Right forelimb (tissue), 1 donor: ENCODE data around the gene PRRX2.
A peak's percentile ranks its signal among the peaks of the same experiment; 100 is the strongest.
"Not testable (repeated sequence)": the region's sequence is repeated elsewhere in the genome, so short reads cannot be mapped to it uniquely, and the experiment has no call there.

Source experiments
- DNase-seq: peaks from one replicate; pipeline ENCODE4 v3.0.0-alpha.2; 2018

The PRRX2 gene

DNA sequence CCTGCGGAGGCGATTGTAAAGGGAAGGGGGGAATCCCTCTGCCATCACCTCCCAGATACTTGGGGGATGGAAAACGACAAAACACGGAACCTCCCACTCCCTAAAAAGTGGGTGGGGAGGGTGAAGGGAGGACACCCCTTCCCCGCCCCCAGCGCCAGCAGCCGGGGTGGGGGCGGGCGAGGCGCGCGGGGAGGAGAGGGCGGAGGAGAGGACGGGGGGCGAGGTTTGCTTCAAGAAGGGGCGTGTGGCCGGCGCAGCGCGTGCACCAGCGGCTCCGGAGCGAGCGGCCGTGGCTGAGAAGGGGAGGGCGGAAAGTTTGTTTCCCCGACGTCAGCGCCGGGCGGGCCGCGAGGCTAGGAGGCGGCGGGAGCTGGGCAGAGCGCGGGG is at the start of gene PRRX2:
Gene PRRX2, plus strand, starts transcription at position 259 of the 387 bp plus-strand sequence. CDS start 221 bp downstream, outside the sequence.
- DNase-seq: peak; percentile 84

DNA sequence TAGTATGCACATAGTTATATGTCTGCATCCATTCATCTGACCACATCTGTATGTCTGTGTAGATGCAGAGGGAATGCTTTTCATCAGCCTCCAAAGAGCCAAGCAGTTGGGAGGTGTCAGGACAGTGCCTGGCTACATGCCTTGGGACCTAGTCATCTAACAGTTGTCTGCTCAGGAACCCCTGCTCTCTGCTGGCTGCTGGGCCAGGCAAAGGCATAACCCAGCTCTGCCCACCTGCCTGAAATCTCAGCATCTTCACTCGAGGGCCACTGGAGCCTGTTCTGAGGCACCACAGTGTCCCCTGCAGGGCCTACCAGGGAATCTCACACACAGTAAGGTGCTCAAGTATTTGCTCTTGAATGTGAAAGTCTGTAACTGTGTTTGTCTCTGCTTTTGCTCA is 48.3 kb upstream of the PRRX2 start:
- DNase-seq: no peak

DNA sequence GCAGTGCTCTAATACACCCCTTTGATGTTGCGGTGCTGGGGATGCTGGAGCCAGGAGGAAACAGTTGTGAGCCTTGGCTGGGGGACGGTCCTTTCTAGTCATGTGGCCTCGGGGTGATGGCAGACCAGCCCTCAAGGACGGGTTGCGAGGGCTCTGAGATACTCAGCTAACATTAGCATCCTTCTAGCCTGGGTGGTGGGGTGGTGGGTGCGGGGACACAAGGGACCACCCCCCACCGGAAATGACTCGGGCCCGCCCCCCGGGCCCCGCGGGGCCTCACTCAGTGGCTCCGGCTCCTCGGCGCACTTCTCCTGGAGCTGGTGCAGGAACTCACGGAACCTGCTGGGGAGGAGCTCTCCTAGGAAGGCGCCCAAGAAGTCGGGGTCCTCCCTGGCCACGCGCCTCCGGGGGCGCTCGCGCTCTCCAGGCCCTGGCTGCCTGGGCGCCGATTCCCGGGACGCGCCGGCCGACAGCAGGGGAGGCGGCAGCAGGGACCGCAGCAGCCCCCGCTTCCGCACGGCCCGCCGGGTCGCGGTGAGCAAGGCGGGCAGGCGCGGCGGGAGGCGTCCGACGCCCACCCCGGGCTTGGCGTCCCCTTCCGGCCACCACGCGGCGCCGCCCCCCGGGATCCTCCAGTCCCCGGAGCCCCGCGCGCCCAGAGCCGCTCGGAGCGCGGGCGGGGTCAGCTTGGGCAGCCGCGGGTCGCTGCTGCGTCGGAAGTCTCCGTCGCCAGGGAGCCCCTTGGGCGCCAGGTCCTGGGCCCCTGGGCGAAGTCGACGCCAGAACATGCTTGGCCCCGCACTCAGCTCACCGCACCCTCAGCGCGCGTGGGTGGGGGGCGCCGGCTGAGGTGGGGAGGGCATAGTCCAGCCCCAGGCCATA is 45.4 kb upstream of the PRRX2 start:
- peak; percentile 52 for DNase-seq

DNA sequence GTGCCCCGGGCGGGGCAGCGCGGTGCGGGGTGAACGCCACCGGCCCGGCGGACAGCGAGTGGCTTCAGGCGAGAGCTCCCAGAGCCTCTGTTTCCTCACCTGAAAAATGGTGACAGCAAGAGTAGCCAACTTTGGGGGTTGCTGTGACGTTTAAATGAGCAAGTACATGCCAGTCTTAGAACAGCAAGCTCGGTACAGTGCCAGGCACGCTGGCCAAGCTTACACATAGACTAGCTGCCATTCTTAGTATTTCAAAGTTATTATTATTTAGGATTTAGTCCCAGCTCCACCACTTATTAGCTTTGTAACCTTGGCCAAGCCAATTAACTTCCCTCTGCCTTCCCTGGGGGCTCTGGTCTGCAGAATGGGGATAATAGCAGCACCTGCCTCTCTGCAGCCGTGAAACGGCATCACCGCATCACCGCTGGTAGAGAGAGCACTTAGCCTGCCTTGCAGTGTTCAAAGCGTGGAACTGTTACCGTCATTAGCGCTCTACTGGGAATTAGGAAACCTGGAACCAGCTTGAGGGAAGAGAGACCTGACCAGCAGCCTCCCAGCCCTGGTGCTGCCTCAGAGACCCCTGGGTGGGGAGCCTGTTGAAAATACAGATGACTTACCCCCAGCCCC is 44.7 kb upstream of the PRRX2 start, which contains the start of gene C9orf50:
Gene C9orf50, minus strand, starts transcription at position 433 of the 627 bp plus-strand sequence. CDS start 527 bp downstream, outside the sequence.
- DNase-seq: no peak

DNA sequence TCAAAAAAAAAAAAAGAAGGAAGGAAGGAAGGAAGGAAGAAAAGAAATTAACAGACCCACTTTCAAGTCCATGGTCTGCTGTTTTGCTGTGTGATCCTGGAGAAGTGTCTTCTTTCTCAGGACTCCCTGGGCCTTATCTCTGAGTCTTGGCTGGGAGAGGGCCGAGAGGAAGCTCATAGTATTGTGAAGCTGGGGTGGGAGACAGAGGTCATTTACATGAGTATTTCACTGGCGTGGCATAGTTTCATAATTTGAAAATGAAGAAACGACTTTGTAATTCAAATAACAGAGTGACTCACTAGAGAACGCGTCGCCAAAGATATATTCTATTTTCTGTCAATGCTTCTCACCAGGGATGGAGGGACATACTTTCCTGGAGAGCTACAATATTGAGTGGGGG is 42.1 kb upstream of the PRRX2 start:
- DNase-seq: no peak

DNA sequence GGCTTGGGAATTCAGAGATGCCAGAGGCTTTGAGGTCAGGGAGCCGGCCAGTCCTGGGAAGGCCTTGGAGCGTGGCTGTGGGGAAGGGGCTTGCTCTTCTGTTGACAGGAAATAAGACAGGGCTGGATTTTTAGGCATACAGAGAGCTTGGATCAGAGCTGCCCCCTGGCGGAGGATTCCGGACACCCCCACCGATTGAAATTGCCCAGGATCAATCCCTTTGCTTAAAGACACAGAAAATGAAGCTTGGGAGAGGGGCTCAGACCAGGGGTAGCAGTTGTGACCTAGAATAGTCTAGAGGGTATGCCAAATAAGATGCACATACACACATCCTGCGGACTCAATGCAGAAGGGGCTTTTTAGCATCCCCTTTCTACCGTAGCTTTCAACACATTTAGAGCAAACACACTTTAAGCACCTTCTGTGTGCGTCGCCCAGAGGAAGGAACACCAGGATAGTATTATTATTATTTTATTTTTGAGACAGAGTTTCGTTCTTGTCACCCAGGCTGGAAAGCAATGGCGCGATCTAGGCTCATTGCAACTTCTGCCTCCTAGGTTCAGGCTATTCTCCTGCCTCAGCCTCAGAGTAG is 41.2 kb upstream of the PRRX2 start:
- peak; percentile 78 for DNase-seq

DNA sequence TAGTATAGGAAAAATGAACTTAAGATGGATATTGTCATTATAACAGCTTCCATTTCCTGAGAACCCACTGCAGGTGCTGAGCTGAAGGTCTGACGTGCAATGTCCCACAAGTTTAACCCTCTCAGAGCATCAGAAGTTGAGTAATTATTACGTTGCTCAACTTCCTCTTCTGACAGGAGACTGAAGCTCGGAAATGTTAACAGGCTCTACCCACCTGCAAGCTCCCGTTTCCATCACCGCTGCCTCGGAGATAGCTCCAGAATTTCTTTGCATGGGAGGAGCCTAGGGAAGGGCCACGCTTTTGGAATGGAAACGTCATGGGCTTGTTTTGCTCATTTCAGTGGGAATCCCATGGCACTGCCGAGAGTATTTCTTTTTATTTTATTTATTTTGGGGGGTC is 40.5 kb upstream of the PRRX2 start:
- DNase-seq: no peak

DNA sequence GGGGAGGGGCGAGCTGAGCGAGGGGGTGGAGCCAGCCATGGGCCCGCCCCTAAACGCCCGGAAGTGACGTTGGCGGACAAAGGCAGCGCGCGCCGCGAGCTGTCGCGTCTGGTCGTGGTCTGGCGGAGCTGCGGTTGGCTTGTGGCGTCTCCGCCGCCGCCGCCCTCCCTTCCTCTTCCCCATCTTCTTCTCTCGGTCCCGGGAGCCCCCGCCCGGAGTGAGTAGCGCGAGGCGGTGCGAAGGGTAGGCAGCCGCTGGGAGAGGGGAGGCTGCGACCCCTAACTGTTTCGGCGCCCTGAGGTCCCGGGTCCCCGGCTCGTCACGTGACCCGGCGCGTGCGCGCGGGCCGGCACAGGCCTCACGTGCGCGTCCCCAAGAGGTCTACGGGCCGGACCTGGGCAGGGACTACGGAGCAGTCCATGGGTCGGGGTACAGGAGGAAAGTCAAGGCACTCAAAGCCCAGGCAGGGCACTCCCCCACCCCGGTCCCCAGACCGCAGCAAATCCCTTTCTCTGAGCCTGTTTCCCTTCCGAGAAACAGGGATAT is 39.3 kb upstream of the PRRX2 start, which contains the start of gene NTMT1:
Gene NTMT1, plus strand, starts transcription at position 85 of the 546 bp plus-strand sequence. CDS start 6,541 bp downstream, outside the sequence.
- DNase-seq: peak; percentile 94

DNA sequence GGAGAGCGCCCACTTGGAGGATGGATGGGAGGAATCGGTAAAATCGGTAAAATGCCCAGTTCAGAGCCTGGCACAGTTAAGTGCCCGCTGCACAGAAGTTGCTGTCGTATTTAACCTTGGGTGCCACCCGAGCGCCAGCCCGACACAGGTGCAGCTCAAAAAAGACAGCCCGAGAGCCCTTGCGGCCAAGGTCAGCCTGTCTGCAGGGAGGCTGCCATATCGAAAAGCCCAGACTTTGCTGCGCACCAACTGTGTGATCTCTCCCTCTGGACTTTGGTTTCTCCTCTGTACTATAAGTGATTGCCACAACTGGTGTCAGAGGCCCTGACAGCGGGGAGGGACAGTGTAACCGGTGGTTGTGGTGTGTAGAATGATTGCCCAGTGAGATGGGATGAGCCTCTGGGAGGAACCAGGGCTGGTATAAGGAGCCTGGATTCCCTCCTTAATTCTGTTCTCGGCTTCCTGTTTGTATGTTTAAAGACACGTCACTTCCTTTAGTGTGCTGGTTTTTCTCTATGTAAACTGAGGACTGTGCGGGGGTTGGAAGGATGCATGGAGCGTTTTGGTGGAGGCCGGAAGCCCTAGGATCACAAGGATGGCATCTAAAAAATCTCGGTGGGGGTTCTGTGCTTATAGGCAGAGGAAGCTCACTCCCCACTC is 38.7 kb upstream of the PRRX2 start:
- peak; percentile 54 for DNase-seq

DNA sequence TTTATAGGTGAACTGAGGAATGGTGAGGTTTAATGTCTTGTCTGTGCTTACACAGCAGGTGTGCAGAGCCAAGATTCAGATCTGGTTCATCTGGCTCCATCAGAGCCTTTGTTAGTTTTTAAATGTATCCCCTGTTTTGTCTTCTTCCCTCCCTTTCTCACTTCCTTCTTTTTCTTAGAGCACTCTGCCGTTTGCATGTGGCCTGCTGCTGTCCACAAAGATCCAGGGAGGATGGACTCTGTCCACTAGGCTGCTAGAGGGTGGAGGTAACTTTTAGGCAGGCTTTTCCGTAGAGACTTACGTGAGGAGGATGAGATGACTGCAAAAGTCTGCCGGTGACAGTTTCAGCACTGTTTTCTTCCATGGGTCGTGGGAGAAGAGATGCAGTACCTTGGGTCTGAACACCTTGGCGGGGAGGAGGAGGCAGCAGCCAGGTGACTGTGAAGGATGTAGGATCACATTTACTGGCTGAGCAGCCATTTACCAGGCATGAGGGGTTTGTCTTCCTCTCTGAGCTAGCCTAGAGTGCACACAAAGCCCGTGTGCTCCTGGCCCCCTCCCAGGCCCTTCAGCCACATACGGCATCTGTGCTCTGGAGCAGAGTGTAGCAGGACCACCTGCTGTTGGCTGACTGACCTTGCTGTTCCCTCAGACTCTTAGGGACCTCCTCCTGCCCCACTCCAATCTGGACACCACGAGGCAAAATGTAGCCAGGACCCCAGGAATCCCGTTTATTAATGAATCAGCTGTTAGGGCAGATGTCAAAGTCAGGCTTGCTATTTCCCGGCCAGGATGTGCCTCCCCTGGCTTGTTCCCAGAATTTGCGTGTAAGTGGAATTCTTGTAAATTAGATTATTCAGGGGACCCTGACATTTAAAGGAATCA is 37.6 kb upstream of the PRRX2 start:
- DNase-seq: no peak

DNA sequence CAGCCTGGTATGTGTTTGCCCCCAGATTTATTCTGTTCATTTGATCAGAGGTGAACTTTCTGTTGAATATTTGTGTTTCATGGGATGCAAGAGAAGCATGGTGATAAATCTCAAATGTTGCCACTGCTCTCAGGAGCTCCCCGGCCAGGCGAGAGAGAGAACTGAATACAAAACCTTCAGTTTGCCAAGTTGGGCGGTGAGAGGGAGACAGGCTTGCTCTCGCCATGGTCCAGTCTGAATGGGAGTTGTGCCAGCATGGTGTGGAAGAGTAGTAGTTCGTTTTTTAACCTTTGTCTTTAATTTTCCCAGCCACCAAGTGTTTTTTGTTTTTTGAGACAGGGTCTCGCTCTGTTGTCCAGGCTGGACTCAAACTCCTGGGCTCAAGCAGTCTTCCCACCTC is 36.7 kb upstream of the PRRX2 start:
- no peak for DNase-seq

DNA sequence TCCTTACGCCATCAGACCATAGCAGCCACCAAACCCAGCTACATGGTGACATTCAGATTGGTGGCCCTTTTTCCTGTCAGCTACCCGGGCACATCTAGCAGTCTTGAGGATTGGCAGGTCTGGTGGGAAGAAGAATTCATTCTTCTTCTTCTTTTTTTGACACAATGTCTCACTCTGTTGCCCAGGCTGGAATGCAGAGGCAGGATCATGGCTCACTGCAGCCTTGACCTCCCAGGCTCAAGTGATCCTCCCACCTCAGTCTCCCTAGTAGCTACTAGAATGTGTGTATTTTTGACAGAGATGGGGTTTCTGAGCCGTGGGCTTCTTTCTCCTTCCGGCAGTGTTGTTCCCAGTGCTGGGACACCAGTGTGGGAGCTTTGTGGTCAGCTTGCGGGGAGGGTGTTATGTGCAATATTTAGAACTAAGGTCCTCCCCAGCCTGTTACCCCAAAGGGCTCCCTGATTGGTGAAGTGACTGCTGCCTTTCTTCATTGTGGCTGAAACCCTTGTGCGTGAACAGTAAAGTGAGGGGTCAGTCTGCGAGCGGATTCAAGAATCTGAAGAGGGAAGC is 36.1 kb upstream of the PRRX2 start:
- no peak for DNase-seq

DNA sequence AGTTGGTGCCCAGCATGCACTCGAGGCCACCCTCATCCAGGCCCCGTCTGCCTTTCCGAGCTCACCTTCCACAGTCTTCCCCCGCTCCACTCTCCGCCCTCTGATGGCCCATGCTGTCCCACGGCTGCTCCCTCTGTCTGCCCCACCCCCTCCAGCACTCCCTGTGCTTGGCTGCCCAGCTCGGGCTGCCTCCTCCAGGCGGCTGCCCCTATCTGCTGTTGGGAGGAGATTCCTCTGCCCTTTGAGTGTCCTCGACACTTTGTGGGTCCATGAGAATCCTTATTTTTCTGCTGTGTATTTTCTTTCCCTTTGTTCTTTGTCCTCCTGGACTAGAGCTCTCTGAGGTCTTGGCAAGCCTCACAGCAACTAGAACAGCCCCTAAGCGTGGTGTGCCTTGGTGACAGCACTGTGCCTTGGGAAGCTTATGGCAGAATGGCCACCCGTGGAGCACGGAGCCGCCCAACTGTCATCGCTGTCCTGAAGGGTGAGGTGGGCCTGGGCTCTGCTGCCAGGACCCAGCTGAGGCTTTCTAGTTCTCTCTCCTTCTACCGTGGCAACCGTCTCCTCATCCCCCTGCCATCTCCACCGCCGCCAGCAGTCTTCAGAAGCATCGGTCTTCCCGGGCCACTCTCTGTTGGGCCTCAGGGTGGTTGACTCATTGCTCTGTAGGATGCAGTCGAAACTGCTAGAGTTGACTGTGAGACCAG is 34.3 kb upstream of the PRRX2 start:
- DNase-seq: no peak

DNA sequence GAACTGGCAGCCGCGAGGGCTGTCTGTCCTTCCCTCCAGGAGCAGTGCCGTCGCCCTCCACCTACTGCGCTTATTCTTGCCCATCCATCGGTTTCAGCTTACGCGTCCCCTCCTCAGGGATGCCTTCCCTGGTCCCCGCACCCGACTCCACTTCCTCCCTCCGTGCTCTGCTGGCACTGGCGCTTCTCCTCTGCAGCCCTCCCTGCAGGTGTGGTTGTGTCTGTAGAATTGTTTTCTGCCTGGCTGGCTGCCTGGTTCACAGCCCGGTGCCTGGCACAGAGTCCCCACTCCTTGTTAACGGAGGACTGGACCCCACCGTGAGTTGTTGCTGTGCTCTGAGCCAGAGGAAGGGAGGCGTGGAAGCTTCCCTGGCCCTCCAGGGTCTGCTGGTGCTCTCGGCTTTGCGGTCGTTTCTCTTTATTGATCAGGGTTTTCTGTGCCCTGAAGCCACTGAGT is 33.7 kb upstream of the PRRX2 start:
- DNase-seq: no peak

DNA sequence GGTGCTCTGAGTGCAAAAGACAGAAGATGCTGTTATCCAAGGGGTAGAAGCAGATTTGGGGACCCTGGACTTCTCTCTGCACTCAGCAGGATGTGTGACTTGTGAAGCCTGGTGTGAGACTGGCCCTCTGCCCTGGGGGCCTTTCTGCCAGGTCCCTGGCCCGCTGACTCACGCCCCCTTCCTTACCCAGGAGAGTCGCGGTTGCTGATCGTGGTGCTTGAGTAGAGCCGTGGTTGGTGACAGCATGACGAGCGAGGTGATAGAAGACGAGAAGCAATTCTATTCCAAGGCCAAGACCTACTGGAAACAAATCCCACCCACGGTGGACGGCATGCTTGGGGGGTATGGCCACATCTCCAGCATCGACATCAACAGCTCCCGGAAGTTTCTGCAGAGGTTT is 33.0 kb upstream of the PRRX2 start:
- no peak for DNase-seq

DNA sequence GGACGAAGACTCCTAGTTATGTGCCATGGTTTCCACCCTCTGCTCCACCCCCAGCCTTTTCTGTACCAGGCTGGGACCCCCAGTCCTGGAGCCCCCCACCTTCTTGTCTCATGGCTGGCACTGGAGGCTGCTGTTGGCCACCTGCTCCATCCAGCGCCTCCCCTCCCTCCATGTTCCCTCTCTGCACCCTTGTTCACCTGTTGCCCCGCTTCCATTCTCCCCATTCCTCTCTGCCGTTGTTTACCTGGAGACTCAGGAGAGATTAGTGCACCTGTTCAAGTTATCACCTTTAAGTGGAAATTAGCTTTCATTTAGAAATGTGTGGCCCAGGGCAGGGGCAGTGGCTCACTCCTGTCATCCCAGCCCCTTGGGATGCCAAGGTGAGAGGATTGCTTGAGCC is 32.2 kb upstream of the PRRX2 start:
- no peak for DNase-seq

DNA sequence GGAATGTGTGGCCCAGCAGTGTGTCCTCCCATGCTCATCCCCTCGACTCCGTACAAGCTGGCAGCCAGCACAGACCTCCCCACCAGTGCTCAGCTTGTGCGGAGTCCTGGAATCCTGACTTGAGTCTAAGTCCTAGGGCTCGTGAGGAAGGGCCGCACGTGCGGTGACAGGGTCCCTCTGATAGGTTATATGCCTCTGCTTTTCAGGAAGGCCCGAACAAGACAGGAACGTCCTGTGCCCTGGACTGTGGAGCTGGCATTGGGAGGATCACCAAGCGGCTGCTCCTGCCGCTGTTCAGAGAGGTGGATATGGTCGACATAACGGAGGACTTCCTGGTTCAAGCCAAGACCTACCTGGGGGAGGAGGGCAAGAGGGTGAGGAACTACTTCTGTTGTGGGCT is 31.6 kb upstream of the PRRX2 start:
- DNase-seq: no peak

DNA sequence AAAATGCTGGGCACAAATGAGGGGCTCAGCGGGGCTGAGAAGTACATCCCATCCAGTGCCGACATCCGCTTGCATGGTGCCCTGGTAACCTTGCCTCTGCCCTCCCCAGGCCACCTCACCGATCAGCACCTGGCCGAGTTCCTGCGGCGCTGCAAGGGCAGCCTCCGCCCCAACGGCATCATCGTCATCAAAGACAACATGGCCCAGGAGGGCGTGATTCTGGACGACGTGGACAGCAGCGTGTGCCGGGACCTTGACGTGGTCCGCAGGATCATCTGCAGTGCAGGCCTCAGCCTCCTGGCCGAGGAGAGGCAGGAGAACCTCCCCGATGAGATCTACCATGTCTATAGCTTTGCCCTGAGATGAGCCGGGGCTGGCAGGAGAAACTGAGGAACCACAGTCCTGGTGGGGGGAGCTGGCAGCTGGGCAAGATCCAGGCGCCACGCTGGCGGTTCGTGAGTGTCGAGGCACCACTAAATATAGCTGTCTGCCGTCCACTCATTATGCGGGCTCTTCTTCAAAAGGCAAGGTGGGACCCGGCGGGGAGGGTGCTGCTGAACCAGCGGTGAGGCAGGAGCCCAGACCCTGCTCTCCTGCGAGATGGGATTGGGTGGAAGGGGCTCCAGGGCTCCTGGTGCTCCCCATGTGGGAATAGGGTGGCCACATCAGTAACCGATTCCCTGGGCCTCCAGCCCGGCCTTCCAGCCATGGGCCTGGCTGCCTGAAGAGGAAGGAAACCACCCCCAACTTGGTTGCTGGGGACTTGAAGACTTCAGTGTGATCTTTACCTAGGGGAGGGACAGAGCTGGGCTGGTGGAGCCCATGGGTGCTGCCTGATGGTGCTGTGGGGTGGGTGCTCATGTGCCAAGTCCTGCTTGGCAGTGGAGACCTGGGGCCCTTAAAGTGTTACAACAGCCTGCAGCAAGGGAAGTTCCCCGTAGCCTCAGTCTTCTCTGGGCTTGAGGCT is 30.1 kb upstream of the PRRX2 start:
- DNase-seq: no peak

DNA sequence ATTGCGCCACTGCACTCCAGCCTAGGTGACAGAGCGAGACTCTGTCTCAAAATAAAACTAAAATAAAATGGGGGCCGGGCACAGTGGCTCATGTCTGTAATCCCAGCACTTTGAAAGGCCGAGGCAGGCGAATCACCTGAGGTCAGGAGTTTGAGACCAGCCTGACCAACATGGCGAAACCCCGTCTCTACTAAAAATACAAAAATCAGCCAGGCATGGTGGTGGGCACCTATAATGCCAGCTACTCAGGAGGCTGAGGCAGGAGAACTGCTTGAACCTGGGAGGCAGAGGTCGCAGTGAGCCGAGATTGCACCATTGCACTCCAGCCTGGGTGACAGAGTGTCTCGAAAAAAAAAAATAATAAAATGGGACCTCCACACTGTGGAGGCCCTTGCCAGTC is 29.1 kb upstream of the PRRX2 start:
- not testable (repeated sequence) for DNase-seq
